GM12878 (cell line): ENCODE results near the gene HIC1. TPM values are rescaled to one million over a fixed set of nuclear protein-coding genes. Genes with fewer than 3 reads are reported as not detected.

ENCODE experiments used
- ATAC-seq: fragments of 200-7000 bp; cut with Tn5 transposase; 3 replicates; pipeline ENCODE4 v1.9.1; 2020; ENCODE audit warnings: mild to moderate bottlenecking, moderate library complexity
- BruUV-seq: library from RNA; stranded (reverse); fragments of 400-500 nt; replicated peaks from 2 replicates; lab custom pipeline; 2021; lab: Mats Ljungman, UMichigan
- CTCF ChIA-PET: fragments of 300-600 bp; sonication (Branson Sonifier 250); formaldehyde crosslinking; extraction: SDS; loops from one replicate; lab custom pipeline; 2021; ENCODE audit warnings: inconsistent platforms; lab: Yijun Ruan, JAX
- POLR2A ChIA-PET: fragments of 350-600 bp; formaldehyde crosslinking; extraction: SDS; loops from one replicate; lab custom pipeline; 2021; ENCODE audit warnings: inconsistent platforms; lab: Charles Lee
- RAD21 ChIA-PET: fragments of 300-600 bp; sonication (Branson Sonifier 250); formaldehyde crosslinking; loops from one replicate; lab custom pipeline; 2023; ENCODE audit warnings: antibody characterized with exemption; ENCODE audit not compliant: unreplicated experiment; lab: Charles Lee
- SMC1A ChIA-PET: fragments of 300-600 bp; sonication (Branson Sonifier 250); formaldehyde crosslinking; loops from one replicate; lab custom pipeline; 2023; ENCODE audit not compliant: unreplicated experiment, uncharacterized antibody; lab: Charles Lee
- DNase-seq: peaks from one replicate; pipeline ENCODE4 v3.0.0-alpha.2; 2011; ENCODE audit warnings: low read depth, low spot score
- FAIRE-seq: peaks from 3 replicates; lab custom pipeline; 2011; peaks lifted over from hg19 to GRCh38; lab: Jason Lieb, UNC
- H2AFZ ChIP-seq: 2 replicates; pipeline ENCODE4 v1.6.0; 2011; ENCODE audit warnings: low read depth, low read length, control low read depth; ENCODE audit not compliant: control insufficient read depth
- H3K27ac ChIP-seq: 2 replicates; pipeline ENCODE4 v1.5.1; 2011; ENCODE audit warnings: control low read depth; ENCODE audit not compliant: control insufficient read depth, insufficient read depth
- H3K27me3 ChIP-seq, 2 experiments: replicated peaks in 1 of 2; 2 replicates each; pipeline versions ENCODE4 v1.6.0 to v1.6.1; 2011; ENCODE audit warnings: low read length in 1 of 2; ENCODE audit not compliant: control insufficient read depth in 2 of 2, insufficient read depth in 2 of 2
- H3K36me3 ChIP-seq, 2 experiments: 2 replicates each; pipeline ENCODE4 v1.5.1; 2011; ENCODE audit warnings: low read length in 1 of 2; ENCODE audit not compliant: control insufficient read depth in 2 of 2, insufficient read depth in 2 of 2
- H3K4me1 ChIP-seq: 2 replicates; pipeline ENCODE4 v1.6.1; 2011; ENCODE audit warnings: mild to moderate bottlenecking, low read length, moderate library complexity, mixed read lengths; ENCODE audit not compliant: control insufficient read depth, insufficient read depth
- H3K4me2 ChIP-seq: 2 replicates; pipeline ENCODE4 v1.6.0; 2011; ENCODE audit warnings: control low read depth; ENCODE audit not compliant: control insufficient read depth, insufficient read depth
- H3K4me3 ChIP-seq: fragments of 200-600 bp; sonication (generic); 2 replicates; pipeline ENCODE4 v1.5.1; 2016
- H3K79me2 ChIP-seq: 2 replicates; pipeline ENCODE4 v1.6.0; 2011; ENCODE audit warnings: low read length; ENCODE audit not compliant: control insufficient read depth, insufficient read depth
- H3K9ac ChIP-seq: 2 replicates; pipeline ENCODE4 v1.8.0; 2011; ENCODE audit warnings: low read length, control low read depth, mixed read lengths; ENCODE audit not compliant: control insufficient read depth, insufficient read depth
- H3K9me3 ChIP-seq: replicated peaks from 3 replicates; pipeline ENCODE4 v1.5.1; 2011; ENCODE audit warnings: mild to moderate bottlenecking, low read length; ENCODE audit not compliant: control insufficient read depth, insufficient read depth
- H4K20me1 ChIP-seq: 2 replicates; pipeline ENCODE4 v1.6.0; 2011; ENCODE audit not compliant: control insufficient read depth, insufficient read depth
- ATF2 ChIP-seq: IDR thresholded peaks from 2 replicates; pipeline ENCODE4 v1.6.1; 2012; ENCODE audit warnings: low read length, inconsistent platforms
- BCL11A ChIP-seq: IDR thresholded peaks from 2 replicates; pipeline ENCODE4 v1.6.1; 2011; ENCODE audit warnings: low read depth, low read length
- BCLAF1 ChIP-seq: fragments of 450-650 bp; IDR thresholded peaks from 2 replicates; pipeline ENCODE4 v1.6.1; 2017; ENCODE audit warnings: antibody characterized with exemption, mild to moderate bottlenecking, moderate library complexity
- CBX3 ChIP-seq: fragments of 200-600 bp; sonication (generic); IDR thresholded peaks from 2 replicates; pipeline ENCODE4 v1.6.1; 2016; ENCODE audit warnings: low read depth, borderline replicate concordance
- E2F8 ChIP-seq: fragments of 450-650 bp; IDR thresholded peaks from 2 replicates; pipeline ENCODE4 v1.6.1; 2018; ENCODE audit warnings: mild to moderate bottlenecking, low read depth, moderate library complexity; ENCODE audit not compliant: partially characterized antibody
- HDGF ChIP-seq: fragments of 450-650 bp; IDR thresholded peaks from 2 replicates; pipeline ENCODE4 v1.6.1; 2016; ENCODE audit warnings: antibody characterized with exemption
- KAT2A ChIP-seq: conservative IDR thresholded peaks from 2 replicates; pipeline ENCODE4 v1.6.1; 2011; ENCODE audit warnings: low read depth, low read length; ENCODE audit not compliant: control insufficient read depth
- LARP7 ChIP-seq: fragments of 450-650 bp; IDR thresholded peaks from 2 replicates; pipeline ENCODE4 v1.6.1; 2017; ENCODE audit warnings: mild to moderate bottlenecking
- NBN ChIP-seq: fragments of 450-650 bp; IDR thresholded peaks from 2 replicates; pipeline ENCODE4 v1.6.1; 2016
- NR2C1 ChIP-seq: fragments of 450-650 bp; IDR thresholded peaks from 2 replicates; pipeline ENCODE4 v1.6.1; 2017; ENCODE audit warnings: antibody characterized with exemption, mild to moderate bottlenecking, moderate library complexity
- POLR2A ChIP-seq: IDR thresholded peaks from 2 replicates; pipeline ENCODE4 v1.6.1; 2011; ENCODE audit warnings: low read depth, mild to moderate bottlenecking, low read length
- POLR2AphosphoS2 ChIP-seq: IDR thresholded peaks from 2 replicates; pipeline ENCODE4 v1.6.1; 2011; ENCODE audit warnings: low read depth, mild to moderate bottlenecking, low read length, improper control_type of control experiment, moderate library complexity
- SMAD5 ChIP-seq: IDR thresholded peaks from 2 replicates; pipeline ENCODE4 v1.6.1; 2016; ENCODE audit warnings: antibody characterized with exemption, low read depth
- SP1 ChIP-seq: IDR thresholded peaks from one replicate; pipeline ENCODE4 v1.6.1; 2011; ENCODE audit warnings: low read depth, low read length
- WRNIP1 ChIP-seq: IDR thresholded peaks from 2 replicates; pipeline ENCODE4 v1.6.1; 2011; ENCODE audit warnings: low read depth, low read length, improper control_type of control experiment, borderline replicate concordance
- ZNF217 ChIP-seq: fragments of 450-650 bp; IDR thresholded peaks from 2 replicates; pipeline ENCODE4 v1.6.1; 2017; ENCODE audit warnings: antibody characterized with exemption, mild to moderate bottlenecking
- WGBS: methylation state at CpG from one replicate; pipeline ENCODE4 v1.1.6; 2016; ENCODE audit warnings: low lambda C conversion rate; ENCODE audit not compliant: insufficient replicate concordance, insufficient coverage; ENCODE audit errors: missing lambda C conversion rate; 5-methylcytosine and 5-hydroxymethylcytosine counted together
- in situ Hi-C: fragments of 300-500 bp; cut with MboI; formaldehyde crosslinking; loops from 9 replicates; pipeline ENCODE4 v1.14.3; 2018; ENCODE audit warnings: mixed read lengths
- intact Hi-C: fragments of 100-400 bp; cut with micrococcal nuclease; formaldehyde crosslinking; loops from one replicate; pipeline ENCODE4 v1.14.2; 2022; ENCODE audit not compliant: unreplicated experiment
- polyA plus RNA-seq, 11 experiments: library from polyadenylated mRNA; depleted of rRNA in 4 of 11; unstranded in 6 of 11; stranded (reverse) in 5 of 11; fragments of >200 nt; fragmentation: Nextera tagmentation in 4 of 11; fragmentation: Illumina TruSeq in 1 of 11; extraction: Ambion mirVana in 4 of 11; extraction: Trizol in 1 of 11; gene quantifications; 1 replicate in 1 of 11; 2 replicates in 10 of 11; pipeline versions ENCODE4 v1.2.1 to v1.2.3, GENCODE V29; 2011 to 2016; ENCODE audit warnings: inconsistent platforms in 2 of 11, missing spikeins in 2 of 11, low read depth in 1 of 11
- total RNA-seq, 4 experiments: library from RNA; depleted of rRNA in 3 of 4; stranded (reverse); fragments of >200 nt in 3 of 4; fragmentation: Illumina TruSeq in 1 of 4; extraction: Trizol in 1 of 4; gene quantifications; 2 replicates each; pipeline versions ENCODE4 v1.2.1 to v1.2.3, GENCODE V29; 2013 to 2021

The HIC1 gene
- total and polyA plus RNA-seq, 10 of the 15 experiments (the other 5 are each of a cell fraction or from before 2014, with no cell fraction given), result 0.11 to 61.1 (median 4.9) TPM

GRCh38 chr17:2059547-2060384 is 4.9 kb downstream of the HIC1 start (continued):
- no peak for TF ChIP-seq KAT2A

- H3K4me1 ChIP-seq, result peaks cover 45% of the 10 kb centered on the region
- no TSS peak for BruUV-seq
- SMC1A ChIA-PET, result interaction anchor here (0.9 to 8.6 kb wide), 9 partner anchors 9 to 193 kb away, joined by 3 to 141 read pairs (median 11); no protein-coding TSS in a partner anchor
- TF ChIP-seq SP1 (no peak), HDGF (peak; percentile 16; the same call in 1 of the 2 replicates), WRNIP1 (no peak), SMAD5 (0 out of 2 replicates have a peak, but pooled peaks have one; percentile 7), CBX3 (no peak), NBN (no peak), ZNF217 (no peak), NR2C1 (no peak), ATF2 (no peak), POLR2AphosphoS2 (0 out of 2 replicates have a peak, but pooled peaks have one; percentile 29), BCLAF1 (no peak), POLR2A (peak; percentile 60; the same call in 1 of the 2 replicates), BCL11A (no peak), E2F8 (no peak), LARP7 (no peak)
These were observed 5.4 kb downstream of the HIC1 start for GRCh38 chr17:2060385-2060658.

More at GRCh38 chr17:2060385-2060658, 5.4 kb downstream of the HIC1 start:
- Histone ChIP-seq H3K4me3 (peak overlapping the region; percentile 95; the same call in 1 of the 2 replicates), H4K20me1 (no peaks in the 10 kb centered on the region), H3K27me3 (no peaks in the 10 kb centered on the region), H3K9me3 (no peaks in the 10 kb centered on the region; the same call in 2 of the 3 replicates), H3K79me2 (peaks cover 49% of the 10 kb centered on the region), H3K9ac (peak overlapping the region; percentile 80), H2AFZ (no peak overlapping the region), H3K27ac (peak overlapping the region; percentile 84; the same call in 1 of the 2 replicates), H3K4me2 (peak overlapping the region; percentile 81; the same call in 1 of the 2 replicates), H3K36me3 (peaks cover 17 to 27% of the 10 kb centered on the region in 2 experiments)
- no peak for ATAC-seq
- intact Hi-C loops (no loop called here), in situ Hi-C loops (loop anchor here (10.0 kb wide), 1 partner anchor 184 kb away; no protein-coding TSS in a partner anchor)
- WGBS, result 85% methylated on average over 5 of the region's 6 CpGs
- CTCF ChIA-PET, result interaction anchor here (0.5 to 8.4 kb wide), 9 partner anchors 9 to 242 kb away, joined by 3 to 265 read pairs (median 26); no protein-coding TSS in a partner anchor
- POLR2A ChIA-PET, result interaction anchor here (0.9 to 2.2 kb wide), 3 partner anchors 9 to 185 kb away, joined by 4 to 7 read pairs (median 4); no protein-coding TSS in a partner anchor
- RAD21 ChIA-PET, result interaction anchor here (1.1 to 8.4 kb wide), 4 partner anchors 9 to 185 kb away, joined by 4 to 271 read pairs (median 82); no protein-coding TSS in a partner anchor
- DNase-seq, result no peak
- no peak for FAIRE-seq
